Loucy (cell line): ENCODE data around the gene PRMT1.

Experiments used
- H2AFZ ChIP-seq: fragments of 200-600 bp; sonication (generic); 2 replicates; pipeline ENCODE4 v1.6.0; 2016; ENCODE audit warnings: antibody characterized with exemption, mild to moderate bottlenecking, low read length, moderate library complexity
- H3F3A ChIP-seq: fragments of 200-600 bp; 2 replicates; pipeline ENCODE4 v1.6.0; 2016; ENCODE audit warnings: antibody characterized with exemption, low read depth, mild to moderate bottlenecking
- H3K27me3 ChIP-seq: fragments of 200-600 bp; sonication (generic); 2 replicates; pipeline ENCODE4 v1.6.1; 2014; ENCODE audit warnings: low read length, mild to moderate bottlenecking; ENCODE audit not compliant: insufficient read depth, poor library complexity, severe bottlenecking
- H3K36me3 ChIP-seq: fragments of 200-600 bp; sonication (generic); 2 replicates; pipeline ENCODE4 v1.6.1; 2016; ENCODE audit warnings: low read length; ENCODE audit not compliant: insufficient read depth
- H3K4me1 ChIP-seq: fragments of 200-600 bp; sonication (generic); 2 replicates; pipeline ENCODE4 v1.5.1; 2014; ENCODE audit warnings: low read length, mild to moderate bottlenecking; ENCODE audit not compliant: insufficient read depth, poor library complexity, severe bottlenecking
- H3K4me2 ChIP-seq: fragments of 200-600 bp; sonication (generic); 2 replicates; pipeline ENCODE4 v1.6.0; 2014; ENCODE audit warnings: antibody characterized with exemption, low read length, low read depth, mild to moderate bottlenecking; ENCODE audit not compliant: poor library complexity, severe bottlenecking
- H3K4me3 ChIP-seq: fragments of 200-600 bp; sonication (generic); 2 replicates; pipeline ENCODE4 v1.5.1; 2014; ENCODE audit warnings: low read length, mild to moderate bottlenecking, mixed read lengths; ENCODE audit not compliant: poor library complexity, severe bottlenecking
- H3K79me2 ChIP-seq: fragments of 200-600 bp; sonication (generic); 2 replicates; pipeline ENCODE4 v1.6.1; 2014; ENCODE audit warnings: low read length; ENCODE audit not compliant: insufficient read depth
- H3K9ac ChIP-seq: fragments of 200-600 bp; sonication (generic); 2 replicates; pipeline ENCODE4 v1.6.0; 2014; ENCODE audit warnings: mild to moderate bottlenecking, low read depth, low read length, moderate library complexity; ENCODE audit not compliant: poor library complexity, severe bottlenecking
- H3K9me2 ChIP-seq: fragments of 200-600 bp; sonication (generic); replicated peaks from 2 replicates; pipeline ENCODE4 v1.6.1; 2016; ENCODE audit warnings: low read depth, low read length, mixed read lengths
- H3K9me3 ChIP-seq: fragments of 200-600 bp; sonication (generic); 2 replicates; pipeline ENCODE4 v1.6.1; 2014; ENCODE audit warnings: mild to moderate bottlenecking, antibody characterized with exemption, low read length, low read depth; ENCODE audit not compliant: insufficient read depth
- H4K20me1 ChIP-seq: fragments of 200-600 bp; sonication (generic); 2 replicates; pipeline ENCODE4 v1.6.0; 2014; ENCODE audit warnings: antibody characterized with exemption, low read length, mild to moderate bottlenecking; ENCODE audit not compliant: insufficient read depth, poor library complexity, severe bottlenecking
- EZH2phosphoT487 ChIP-seq: fragments of 200-600 bp; IDR thresholded peaks from 2 replicates; pipeline ENCODE4 v1.6.1; 2018; ENCODE audit warnings: antibody characterized with exemption, mild to moderate bottlenecking, moderate library complexity, borderline replicate concordance
- TF ChIP-seq, protein P1 (sequence below): fragments of 200-600 bp; sonication (generic); conservative IDR thresholded peaks from 2 replicates; pipeline ENCODE4 v1.5.1; 2014; ENCODE audit warnings: mild to moderate bottlenecking, antibody characterized with exemption, low read length

Gene PRMT1

DNA sequence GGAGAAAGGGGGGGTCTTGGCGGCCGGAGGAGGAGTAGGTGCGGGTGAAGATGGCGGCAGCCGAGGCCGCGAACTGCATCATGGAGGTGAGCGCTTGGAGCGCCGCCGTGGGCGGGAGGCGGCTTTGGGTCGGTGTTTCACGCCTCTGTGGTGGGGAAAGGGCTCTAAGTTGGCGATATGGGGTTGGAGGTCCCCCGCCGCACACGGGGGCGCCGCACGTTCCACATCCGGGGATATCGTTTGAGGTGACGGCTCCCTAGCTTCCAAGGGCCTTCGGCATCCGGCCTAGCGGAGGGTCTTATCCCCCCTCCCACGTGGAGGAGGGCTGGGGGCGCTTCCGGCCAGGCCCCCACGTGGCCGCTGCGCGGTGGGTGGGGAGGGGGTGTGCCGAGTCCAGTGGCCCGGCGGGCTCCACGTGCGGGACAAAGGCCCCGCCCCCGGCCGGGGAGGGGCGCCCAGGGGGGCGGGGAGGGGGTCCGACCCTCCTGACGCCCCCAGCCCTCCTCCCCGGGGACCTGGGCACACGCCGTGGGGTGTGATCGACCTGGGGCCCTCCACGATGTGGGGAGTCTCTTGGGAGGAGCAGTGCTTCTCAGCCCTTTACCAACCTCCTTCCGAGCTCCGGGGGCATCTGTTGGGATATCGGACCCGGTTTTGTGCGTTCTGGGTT is at the start of gene PRMT1:
PRMT1 (plus strand) TSS at position 41 of the 670 bp plus-strand sequence; CDS start at position 51, 10 bp downstream.
- Histone ChIP-seq H3K27me3 (peaks cover 4% of the 10 kb centered on the region), H2AFZ (peak within 1 kb of the TSS; percentile 96), H3K9me2 (no peaks in the 10 kb centered on the region), H3K4me2 (peak within 1 kb of the TSS; percentile 82), H3K4me3 (peak within 1 kb of the TSS; percentile 99), H3F3A (peaks cover 3% of the 10 kb centered on the region; the same call in 1 of the 2 replicates), H3K9me3 (no peaks in the 10 kb centered on the region), H4K20me1 (peaks cover 44% of the 10 kb centered on the region), H3K4me1 (peaks cover 28% of the 10 kb centered on the region), H3K79me2 (peaks cover 49% of the 10 kb centered on the region), H3K9ac (peak within 1 kb of the TSS; percentile 94), H3K36me3 (peaks cover 13% of the 10 kb centered on the region; the same call in 1 of the 2 replicates)
- TF ChIP-seq EZH2phosphoT487 = no peak
- TF ChIP-seq, protein P1, sequence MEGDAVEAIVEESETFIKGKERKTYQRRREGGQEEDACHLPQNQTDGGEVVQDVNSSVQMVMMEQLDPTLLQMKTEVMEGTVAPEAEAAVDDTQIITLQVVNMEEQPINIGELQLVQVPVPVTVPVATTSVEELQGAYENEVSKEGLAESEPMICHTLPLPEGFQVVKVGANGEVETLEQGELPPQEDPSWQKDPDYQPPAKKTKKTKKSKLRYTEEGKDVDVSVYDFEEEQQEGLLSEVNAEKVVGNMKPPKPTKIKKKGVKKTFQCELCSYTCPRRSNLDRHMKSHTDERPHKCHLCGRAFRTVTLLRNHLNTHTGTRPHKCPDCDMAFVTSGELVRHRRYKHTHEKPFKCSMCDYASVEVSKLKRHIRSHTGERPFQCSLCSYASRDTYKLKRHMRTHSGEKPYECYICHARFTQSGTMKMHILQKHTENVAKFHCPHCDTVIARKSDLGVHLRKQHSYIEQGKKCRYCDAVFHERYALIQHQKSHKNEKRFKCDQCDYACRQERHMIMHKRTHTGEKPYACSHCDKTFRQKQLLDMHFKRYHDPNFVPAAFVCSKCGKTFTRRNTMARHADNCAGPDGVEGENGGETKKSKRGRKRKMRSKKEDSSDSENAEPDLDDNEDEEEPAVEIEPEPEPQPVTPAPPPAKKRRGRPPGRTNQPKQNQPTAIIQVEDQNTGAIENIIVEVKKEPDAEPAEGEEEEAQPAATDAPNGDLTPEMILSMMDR = no peak

DNA sequence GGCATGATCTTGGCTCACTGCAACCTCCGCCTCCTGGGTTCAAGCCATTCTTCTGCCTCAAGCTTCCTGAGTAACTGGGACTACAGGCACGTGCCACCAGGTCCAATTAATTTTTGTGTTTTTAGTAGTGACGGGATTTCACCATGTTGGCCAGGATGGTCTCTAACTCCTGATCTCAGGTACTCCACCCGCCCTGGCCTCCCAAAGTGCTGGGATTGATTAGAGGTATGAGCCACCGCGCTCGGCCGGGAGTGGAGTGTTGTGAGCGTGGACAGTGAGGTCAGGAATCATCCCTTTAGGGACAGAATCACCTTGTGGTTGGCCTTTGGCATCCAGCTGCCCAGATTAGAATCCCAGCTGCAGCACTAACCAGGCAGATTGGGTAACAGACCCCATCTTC is 47.4 kb upstream of the PRMT1 start:
- H3K4me3 ChIP-seq = no peak overlapping the region
- TF ChIP-seq, protein P1 = no peak
- no peak for TF ChIP-seq EZH2phosphoT487
- no peaks in the 10 kb centered on the region for H3K9me3 ChIP-seq
- H3F3A ChIP-seq = no peaks in the 10 kb centered on the region
- H3K36me3 ChIP-seq = peaks cover 28% of the 10 kb centered on the region; the same call in 1 of the 2 replicates
- no peak overlapping the region for H3K4me2 ChIP-seq
- no peaks in the 10 kb centered on the region for H3K79me2 ChIP-seq
- H3K9me2 ChIP-seq = no peaks in the 10 kb centered on the region
- H4K20me1 ChIP-seq = no peaks in the 10 kb centered on the region
- H2AFZ ChIP-seq = no peak overlapping the region
- H3K9ac ChIP-seq = no peak overlapping the region
- H3K4me1 ChIP-seq = no peaks in the 10 kb centered on the region
- no peaks in the 10 kb centered on the region for H3K27me3 ChIP-seq

DNA sequence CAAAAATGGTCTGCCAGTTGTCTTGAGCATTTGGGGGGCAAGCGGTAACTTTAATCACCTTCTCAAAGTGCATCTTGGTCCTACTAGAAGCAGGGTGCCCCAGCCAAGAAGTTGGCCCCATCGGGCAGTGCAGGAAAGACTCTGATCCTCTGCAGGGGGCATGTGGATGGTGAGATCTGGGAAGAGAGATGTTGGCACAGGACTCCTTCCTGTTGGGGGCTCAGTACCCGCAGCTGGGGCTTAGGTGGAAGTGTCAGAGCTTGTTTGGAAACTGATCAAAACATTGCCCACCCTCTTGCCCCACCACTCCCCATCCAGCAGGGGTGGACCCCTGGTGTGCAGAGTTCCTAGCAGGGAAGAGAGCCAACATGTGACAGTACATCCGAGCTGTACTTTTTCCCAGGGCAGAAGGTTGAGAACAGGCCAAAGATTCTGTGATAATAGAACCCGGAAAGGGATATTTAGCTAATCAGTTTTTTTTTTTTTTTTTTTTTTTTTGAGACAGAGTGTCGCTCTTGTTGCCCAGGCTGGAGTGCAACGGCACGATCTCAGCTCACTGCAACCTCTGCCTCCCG is 46.0 kb upstream of the PRMT1 start:
- no peaks in the 10 kb centered on the region for H3K4me1 ChIP-seq
- no peaks in the 10 kb centered on the region for H3K9me3 ChIP-seq
- no peaks in the 10 kb centered on the region for H3K79me2 ChIP-seq
- H3K4me3 ChIP-seq = no peak overlapping the region
- no peaks in the 10 kb centered on the region for H3F3A ChIP-seq
- H3K27me3 ChIP-seq = no peaks in the 10 kb centered on the region
- H3K9me2 ChIP-seq = no peaks in the 10 kb centered on the region
- H3K9ac ChIP-seq = no peak overlapping the region
- H3K36me3 ChIP-seq = peaks cover 17% of the 10 kb centered on the region; the same call in 1 of the 2 replicates
- no peak overlapping the region for H2AFZ ChIP-seq
- H4K20me1 ChIP-seq = no peaks in the 10 kb centered on the region
- TF ChIP-seq, protein P1 = no peak
- no peak for TF ChIP-seq EZH2phosphoT487
- H3K4me2 ChIP-seq = no peak overlapping the region
